GM21360 (cell line): ENCODE data around the gene FGF22.
"Not testable (repeated sequence)": the region's sequence is repeated elsewhere in the genome, so short reads cannot be mapped to it uniquely, and the experiment has no call there.

Experiments
- ATAC-seq: cut with Tn5 transposase; IDR thresholded peaks from one replicate; pipeline ENCODE4 v1.9.1; 2021; ENCODE audit warnings: mild to moderate bottlenecking, moderate library complexity; ENCODE audit not compliant: unreplicated experiment

FGF22 gene

DNA sequence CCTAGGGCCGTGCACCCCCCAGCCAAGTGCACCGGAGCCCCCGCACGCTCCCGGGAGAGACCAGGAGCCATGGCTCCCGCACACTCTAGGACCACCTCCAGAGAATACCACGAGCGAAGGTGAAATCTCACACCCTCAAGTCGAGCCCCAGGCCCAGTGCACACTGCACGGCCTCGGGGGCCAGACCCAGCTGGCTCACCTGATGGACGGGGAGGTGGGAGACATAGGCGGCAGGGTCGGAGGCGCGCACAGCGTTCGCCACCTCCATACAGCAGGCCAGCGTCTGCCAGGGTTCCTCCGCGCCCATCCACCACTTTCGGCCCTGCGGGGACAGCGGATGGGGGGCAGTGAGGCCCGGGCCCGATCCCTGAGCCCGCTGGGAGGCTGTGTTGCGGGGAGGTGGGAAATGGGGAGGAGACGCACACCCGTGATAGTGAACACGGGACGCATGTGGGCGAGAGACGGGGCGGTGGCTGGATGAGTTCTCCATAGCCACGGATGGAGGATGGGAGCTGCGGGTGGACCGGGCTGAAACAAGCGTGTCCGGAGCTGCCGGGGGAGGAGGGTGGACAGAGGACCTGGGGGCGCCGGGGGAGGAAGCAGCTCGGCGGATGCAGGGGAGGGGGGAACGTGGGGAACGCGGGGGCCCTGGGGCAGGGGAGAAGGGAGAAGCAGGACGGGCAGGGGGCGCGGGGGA, 19.4 kb upstream of the FGF22 start:
- ATAC-seq = no peak

- not testable (repeated sequence) for ATAC-seq
These were observed 18.5 kb upstream of the FGF22 start for GRCh38 chr19:621191-621590.

- ATAC-seq = no peak
These were observed 17.9 kb upstream of the FGF22 start for GRCh38 chr19:621819-622218.

- ATAC-seq = no peak
These were observed 17.0 kb upstream of the FGF22 start for GRCh38 chr19:622666-623065.

DNA sequence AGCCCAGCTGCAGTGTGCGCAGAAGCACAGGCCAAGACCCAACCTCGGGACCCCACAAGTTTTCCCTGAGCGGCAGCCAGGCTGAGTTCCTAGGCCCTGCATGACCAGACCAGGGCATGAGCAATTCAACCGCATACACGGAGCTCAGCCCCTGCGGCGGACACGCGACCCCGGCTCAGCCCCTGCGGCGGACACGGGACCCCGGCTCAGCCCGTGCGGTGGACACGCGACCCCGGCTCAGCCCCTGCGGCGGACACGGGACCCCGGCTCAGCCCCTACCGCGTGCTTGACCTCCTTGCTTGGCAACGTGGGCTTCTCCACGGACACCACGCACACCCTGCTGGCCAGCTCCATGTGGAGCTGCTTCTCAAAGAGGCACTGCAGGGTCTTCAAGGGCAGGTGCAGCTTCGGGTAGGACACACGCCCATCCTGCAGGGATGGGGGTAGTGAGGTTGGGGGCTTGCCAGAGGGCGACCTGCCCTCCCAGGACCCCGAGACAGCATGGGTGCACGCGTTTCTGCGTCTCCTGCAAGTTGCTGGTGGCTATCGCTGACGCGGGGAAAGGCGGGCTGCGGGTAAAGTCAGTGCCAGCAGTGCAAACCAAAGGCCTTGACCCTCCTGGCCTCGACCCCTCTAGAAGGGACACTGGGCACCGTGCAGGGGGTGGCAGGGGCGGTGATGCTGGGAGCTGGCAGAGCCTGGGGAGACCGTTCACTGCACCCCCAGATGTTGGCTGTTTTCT, 16.3 kb upstream of the FGF22 start:
- ATAC-seq = no peak

- ATAC-seq = no peak
These were observed 15.7 kb upstream of the FGF22 start for GRCh38 chr19:623974-624373.

- ATAC-seq = no peak
These were observed 15.1 kb upstream of the FGF22 start for GRCh38 chr19:624433-625109.

GRCh38 chr19:625257-625656, 14.4 kb upstream of the FGF22 start:
- ATAC-seq = no peak

GRCh38 chr19:626566-626965, 13.1 kb upstream of the FGF22 start:
- not testable (repeated sequence) for ATAC-seq

GRCh38 chr19:628168-628567, 11.5 kb upstream of the FGF22 start:
- ATAC-seq = no peak

DNA sequence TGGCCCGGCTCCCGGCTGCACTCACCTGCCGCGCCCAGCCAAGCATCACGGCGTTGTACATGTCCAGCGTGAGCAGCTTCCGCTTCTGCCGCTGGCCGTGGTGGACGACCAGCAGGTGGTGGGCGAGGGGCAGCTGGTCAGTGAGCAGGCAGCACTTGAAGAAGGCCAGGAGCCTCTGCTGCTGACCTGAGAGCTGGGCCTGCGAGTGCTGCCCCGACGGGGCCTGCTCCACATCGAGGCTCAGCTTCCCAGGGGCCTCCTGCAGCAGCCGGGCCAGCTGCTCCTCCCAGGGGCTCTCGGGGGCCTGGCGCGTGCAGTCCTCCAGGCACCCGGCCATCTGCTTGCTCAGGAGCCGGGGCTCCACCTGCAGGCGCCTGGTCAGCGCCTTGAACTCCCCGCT, 10.2 kb upstream of the FGF22 start:
- ATAC-seq = not testable (repeated sequence)

DNA sequence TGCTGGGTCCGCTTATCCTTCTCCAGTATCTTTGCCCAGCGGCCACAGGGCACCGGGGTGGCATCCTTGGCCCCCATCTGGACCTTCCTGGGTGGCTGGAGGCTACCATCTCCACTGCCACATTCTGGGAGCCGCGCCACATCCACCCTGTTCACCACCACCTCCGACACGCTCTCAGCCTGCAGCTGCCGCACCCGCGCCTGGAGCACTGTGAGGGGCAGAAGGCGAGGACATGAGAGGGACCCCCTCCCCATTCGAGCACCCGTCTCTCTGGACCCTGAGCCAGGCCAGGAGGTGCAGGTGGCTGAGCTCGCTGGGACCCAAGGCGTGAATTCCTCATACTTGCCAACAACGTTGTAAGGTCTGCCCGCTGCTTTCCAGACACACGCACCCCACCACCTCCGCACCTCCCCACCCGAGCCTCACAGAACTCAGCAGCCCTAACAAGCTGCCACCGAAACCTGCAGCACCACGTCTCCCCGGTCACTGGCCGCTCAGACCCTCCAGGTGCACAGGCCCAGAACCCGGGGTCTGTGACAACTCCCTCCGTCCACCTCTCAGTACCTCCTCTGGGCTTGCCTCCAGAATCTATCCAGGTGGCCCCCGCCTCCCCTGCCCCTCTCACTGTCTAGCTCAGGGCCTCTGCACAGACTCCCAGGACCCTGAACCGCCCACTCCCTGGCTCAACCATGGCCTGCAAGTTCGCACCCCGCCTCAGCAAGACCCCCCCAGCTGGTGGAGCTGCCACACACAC, 9.5 kb upstream of the FGF22 start:
- no peak for ATAC-seq

DNA sequence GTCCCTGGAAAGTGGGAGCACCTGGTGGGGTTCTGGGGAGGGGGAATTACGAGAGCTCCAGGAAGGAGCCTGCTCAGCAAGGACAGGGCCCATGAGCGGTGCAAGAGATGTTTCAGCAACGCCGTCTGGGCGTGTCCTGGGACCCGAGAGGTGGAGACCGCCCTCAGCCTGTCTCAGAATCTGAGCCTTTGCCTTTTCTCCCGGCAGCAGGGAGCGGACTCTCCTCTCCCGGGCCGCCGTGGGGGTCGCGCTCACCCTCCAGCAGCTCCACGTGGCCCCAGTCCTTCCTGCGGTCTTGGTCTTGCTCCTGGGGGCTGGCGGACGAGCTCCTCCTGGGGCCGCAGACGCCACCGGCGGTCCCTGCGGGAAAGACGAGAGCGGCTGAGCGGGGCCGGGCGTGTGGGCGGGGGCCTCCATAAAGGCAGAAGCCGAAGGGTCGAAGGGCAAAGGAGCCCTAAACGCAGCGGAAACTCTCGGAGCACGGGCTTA, 7.1 kb upstream of the FGF22 start:
- ATAC-seq = no peak

GRCh38 chr19:633068-633785, 6.5 kb upstream of the FGF22 start, which contains the start of gene POLRMT:
Gene POLRMT, minus strand, starts transcription at chr19:633537. Its CDS starts 25 bp downstream, at chr19:633512.
- ATAC-seq = peak; percentile 71

DNA sequence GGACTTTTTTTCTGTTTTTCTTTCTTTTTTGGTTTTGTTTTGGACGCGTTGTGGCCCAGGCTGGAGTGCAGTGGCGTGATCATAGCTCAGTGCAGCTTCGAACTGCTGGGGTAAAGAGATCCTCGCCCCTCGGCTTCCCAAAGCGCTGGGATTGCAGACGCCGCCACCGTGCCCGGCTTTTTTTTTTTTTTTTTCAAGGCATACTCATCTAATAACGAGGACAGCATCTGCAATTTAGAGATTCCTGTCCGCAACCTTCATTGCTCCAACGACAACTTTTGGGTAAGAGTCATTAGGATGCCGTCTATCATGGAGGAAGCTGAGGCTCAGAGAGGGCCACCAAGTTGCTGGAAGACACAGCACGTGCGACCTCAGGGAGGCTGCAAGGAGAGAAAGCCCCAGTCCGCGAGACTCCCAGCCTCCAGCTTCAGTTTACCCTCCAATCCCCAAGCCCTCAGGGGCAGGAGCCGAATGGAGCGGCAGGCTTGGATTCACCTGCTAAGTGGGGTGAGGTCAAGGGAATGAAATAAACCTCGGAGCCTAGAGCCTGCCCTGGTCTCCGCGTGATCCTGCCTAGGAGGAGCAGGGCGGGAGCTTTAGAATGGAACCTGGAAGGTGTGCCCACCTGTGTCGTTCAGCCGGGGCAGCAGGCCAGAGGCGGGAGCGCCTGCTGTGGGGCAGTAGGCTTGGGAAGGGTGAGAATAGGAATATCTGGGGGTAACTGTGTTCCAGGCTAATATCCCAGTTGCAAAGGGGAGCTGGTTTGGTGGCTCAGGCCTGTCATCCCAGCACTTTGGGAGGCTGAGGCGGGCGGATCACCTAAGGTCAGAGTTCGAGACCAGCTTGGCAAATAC, 5.7 kb upstream of the FGF22 start:
- no peak for ATAC-seq

- ATAC-seq = no peak
These were observed 4.6 kb upstream of the FGF22 start for GRCh38 chr19:634975-635652.

DNA sequence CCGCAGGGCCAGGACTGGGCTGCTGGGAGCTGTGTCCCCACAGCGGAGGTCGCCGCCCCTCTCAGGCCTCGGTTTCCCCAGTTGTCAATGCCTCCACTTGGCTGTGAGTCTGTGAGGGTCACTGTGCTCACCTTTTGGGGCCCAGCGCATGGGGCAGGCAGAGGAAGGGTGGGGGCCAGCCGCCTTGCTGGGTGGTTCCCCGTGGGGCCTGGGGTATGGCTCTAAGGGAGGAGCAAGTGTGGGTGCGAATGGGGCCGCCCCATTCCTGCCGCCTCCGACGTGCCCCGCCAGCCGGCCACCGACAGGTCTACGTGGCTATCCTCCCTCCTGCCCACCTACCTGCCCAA, 800 bp upstream of the FGF22 start:
- no peak for ATAC-seq

GRCh38 chr19:640161-640558, 481 bp downstream of the FGF22 start:
- no peak for ATAC-seq

DNA sequence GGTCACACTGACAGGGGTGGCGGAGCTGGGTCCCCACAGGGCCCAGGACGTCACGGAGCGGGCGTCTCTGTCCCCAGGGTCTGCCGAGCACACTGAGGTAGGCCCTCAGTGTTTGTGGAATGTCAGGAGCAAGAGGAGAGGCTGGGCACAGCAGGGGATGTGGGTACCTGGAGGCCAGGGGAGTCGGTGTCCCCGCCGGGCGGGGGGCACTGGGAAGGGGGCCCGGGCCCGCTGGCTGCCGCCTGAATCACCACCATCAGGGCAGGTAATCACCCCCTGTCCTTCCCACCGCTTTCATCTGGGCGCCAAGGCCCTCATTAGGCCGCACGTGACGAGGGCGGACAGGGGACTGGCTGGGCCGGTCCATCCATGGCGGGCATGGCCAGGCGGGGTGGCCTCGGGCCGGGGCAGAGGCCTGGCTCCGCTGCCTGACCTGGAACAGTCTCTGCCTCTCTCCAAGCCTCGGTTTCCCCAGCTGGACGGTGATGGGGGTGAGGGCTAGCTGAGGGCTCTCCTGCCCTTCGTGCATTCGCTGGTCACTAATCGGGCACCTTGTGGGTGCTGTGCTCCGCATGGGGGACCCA, 1.0 kb downstream of the FGF22 start:
- no peak for ATAC-seq
